ENCODE results near the gene ST8SIA2.
"Not testable (repeated sequence)": the region's sequence is repeated elsewhere in the genome, so short reads cannot be mapped to it uniquely, and the experiment has no call there.

Gene ST8SIA2

GRCh38 chr15:92467245-92467644, 73.6 kb downstream of the ST8SIA2 start:
- Histone ChIP-seq H3K36me3 (no peaks in the 10 kb centered on the region; the same call in 1 of the 2 replicates), H3K4me1 (peaks cover 4% of the 10 kb centered on the region; the same call in 1 of the 2 replicates), H3K4me3 (ENCODE audit: low read depth, low read length) (no peak overlapping the region), H3K9me3 (no peaks in the 10 kb centered on the region), H3K27me3 (no peaks in the 10 kb centered on the region)
- TF ChIP-seq CTCF (IDR thresholded peaks at IDR 0.05; ENCODE audit: low read depth, low read length) = no peak
- DNase-seq = no peak

- H3K9me3 ChIP-seq = no peaks in the 10 kb centered on the region
- no peaks in the 10 kb centered on the region; the same call in 1 of the 2 replicates for H3K36me3 ChIP-seq
- DNase-seq = no peak
- peaks cover 4% of the 10 kb centered on the region; the same call in 1 of the 2 replicates for H3K4me1 ChIP-seq
- no peak for TF ChIP-seq CTCF (IDR thresholded peaks at IDR 0.05; ENCODE audit: low read depth, low read length)
- no peak overlapping the region for H3K4me3 ChIP-seq (ENCODE audit: low read depth, low read length)
- no peaks in the 10 kb centered on the region for H3K27me3 ChIP-seq
Measured at GRCh38 chr15:92468991-92469390, 75.3 kb downstream of the ST8SIA2 start.

GRCh38 chr15:92471288-92471687, 77.6 kb downstream of the ST8SIA2 start:
- Histone ChIP-seq H3K4me3 (ENCODE audit: low read depth, low read length) (no peak overlapping the region), H3K36me3 (no peaks in the 10 kb centered on the region; the same call in 1 of the 2 replicates), H3K27me3 (no peaks in the 10 kb centered on the region), H3K9me3 (no peaks in the 10 kb centered on the region), H3K4me1 (peaks cover 4% of the 10 kb centered on the region; the same call in 1 of the 2 replicates)
- no peak for DNase-seq
- TF ChIP-seq CTCF (IDR thresholded peaks at IDR 0.05; ENCODE audit: low read depth, low read length) = no peak

- DNase-seq = no peak
- Histone ChIP-seq H3K9me3 (no peaks in the 10 kb centered on the region), H3K4me3 (ENCODE audit: low read depth, low read length) (no peak overlapping the region), H3K36me3 (no peaks in the 10 kb centered on the region; the same call in 1 of the 2 replicates), H3K27me3 (no peaks in the 10 kb centered on the region), H3K4me1 (peaks cover 4% of the 10 kb centered on the region; the same call in 1 of the 2 replicates)
- no peak for TF ChIP-seq CTCF (IDR thresholded peaks at IDR 0.05; ENCODE audit: low read depth, low read length)
Measured at GRCh38 chr15:92473756-92474155, 80.1 kb downstream of the ST8SIA2 start.

- not testable (repeated sequence) for H3K9me3 ChIP-seq; H3K27me3 ChIP-seq; H3K4me1 ChIP-seq; H3K36me3 ChIP-seq; DNase-seq; H3K4me3 ChIP-seq (ENCODE audit: low read depth, low read length)
Measured at GRCh38 chr15:92479730-92480129, 86.0 kb downstream of the ST8SIA2 start.

GRCh38 chr15:92480361-92480760, 86.7 kb downstream of the ST8SIA2 start:
- Histone ChIP-seq H3K4me1 (no peaks in the 10 kb centered on the region), H3K36me3 (no peaks in the 10 kb centered on the region), H3K27me3 (no peaks in the 10 kb centered on the region), H3K9me3 (no peaks in the 10 kb centered on the region), H3K4me3 (ENCODE audit: low read depth, low read length) (no peak overlapping the region)
- DNase-seq = no peak
- no peak for TF ChIP-seq CTCF (IDR thresholded peaks at IDR 0.05; ENCODE audit: low read depth, low read length)

GRCh38 chr15:92485441-92485840, 91.8 kb downstream of the ST8SIA2 start:
- no peaks in the 10 kb centered on the region for H3K27me3 ChIP-seq
- no peak for DNase-seq
- no peaks in the 10 kb centered on the region; the same call in 1 of the 2 replicates for H3K4me1 ChIP-seq
- H3K4me3 ChIP-seq (ENCODE audit: low read depth, low read length) = no peak overlapping the region
- no peaks in the 10 kb centered on the region for H3K9me3 ChIP-seq
- no peak for TF ChIP-seq CTCF (IDR thresholded peaks at IDR 0.05; ENCODE audit: low read depth, low read length)
- H3K36me3 ChIP-seq = no peaks in the 10 kb centered on the region

Measured in BE2C (cell line).